Activated CD8-positive, alpha-beta memory T cell treated with anti-CD3 and anti-CD28 coated beads, Interleukin-2, amount 10 ng/mL, durations not matched to agents 7 days and 5 days (primary cell): ENCODE data around the gene ZNF609. TPM values are rescaled to one million over a fixed set of nuclear protein-coding genes. Genes with fewer than 3 reads are reported as not detected.
A peak's percentile ranks its signal among the peaks of the same experiment; 100 is the strongest.

Source experiments
- ATAC-seq: fragments of 150-1000 bp; cut with Tn5 transposase; one replicate; pipeline ENCODE4 v1.10.0; 2021; ENCODE audit warnings: moderate library complexity
- CTCF ChIA-PET: fragments of 350-600 bp; sonication (Branson Sonifier 250); formaldehyde crosslinking; loops from one replicate; lab custom pipeline; 2021; ENCODE audit warnings: antibody characterized with exemption; lab: Charles Lee
- DNase-seq: peaks from one replicate; pipeline ENCODE4 v3.0.0-alpha.2; 2020
- H3K27ac Mint-ChIP-seq: one replicate; pipeline ENCODE4 v1.8.0; 2021; ENCODE audit warnings: mild to moderate bottlenecking, mixed read lengths
- H3K27me3 Mint-ChIP-seq: one replicate; pipeline ENCODE4 v1.8.0; 2021; ENCODE audit warnings: mixed read lengths
- H3K36me3 Mint-ChIP-seq: one replicate; pipeline ENCODE4 v1.8.0; 2021; ENCODE audit warnings: mild to moderate bottlenecking, mixed read lengths
- H3K4me1 Mint-ChIP-seq: one replicate; pipeline ENCODE4 v1.8.0; 2021; ENCODE audit warnings: mixed read lengths
- H3K4me3 Mint-ChIP-seq: one replicate; pipeline ENCODE4 v1.8.0; 2021; ENCODE audit warnings: mild to moderate bottlenecking, moderate library complexity, mixed read lengths
- H3K9me3 Mint-ChIP-seq: one replicate; pipeline ENCODE4 v1.8.0; 2022; ENCODE audit warnings: low read depth, mixed read lengths
- total RNA-seq, 2 experiments: library from RNA; stranded (reverse); gene quantifications; one replicate each; pipeline ENCODE4 v1.2.3, GENCODE V29; 2021

Gene ZNF609, protein sequence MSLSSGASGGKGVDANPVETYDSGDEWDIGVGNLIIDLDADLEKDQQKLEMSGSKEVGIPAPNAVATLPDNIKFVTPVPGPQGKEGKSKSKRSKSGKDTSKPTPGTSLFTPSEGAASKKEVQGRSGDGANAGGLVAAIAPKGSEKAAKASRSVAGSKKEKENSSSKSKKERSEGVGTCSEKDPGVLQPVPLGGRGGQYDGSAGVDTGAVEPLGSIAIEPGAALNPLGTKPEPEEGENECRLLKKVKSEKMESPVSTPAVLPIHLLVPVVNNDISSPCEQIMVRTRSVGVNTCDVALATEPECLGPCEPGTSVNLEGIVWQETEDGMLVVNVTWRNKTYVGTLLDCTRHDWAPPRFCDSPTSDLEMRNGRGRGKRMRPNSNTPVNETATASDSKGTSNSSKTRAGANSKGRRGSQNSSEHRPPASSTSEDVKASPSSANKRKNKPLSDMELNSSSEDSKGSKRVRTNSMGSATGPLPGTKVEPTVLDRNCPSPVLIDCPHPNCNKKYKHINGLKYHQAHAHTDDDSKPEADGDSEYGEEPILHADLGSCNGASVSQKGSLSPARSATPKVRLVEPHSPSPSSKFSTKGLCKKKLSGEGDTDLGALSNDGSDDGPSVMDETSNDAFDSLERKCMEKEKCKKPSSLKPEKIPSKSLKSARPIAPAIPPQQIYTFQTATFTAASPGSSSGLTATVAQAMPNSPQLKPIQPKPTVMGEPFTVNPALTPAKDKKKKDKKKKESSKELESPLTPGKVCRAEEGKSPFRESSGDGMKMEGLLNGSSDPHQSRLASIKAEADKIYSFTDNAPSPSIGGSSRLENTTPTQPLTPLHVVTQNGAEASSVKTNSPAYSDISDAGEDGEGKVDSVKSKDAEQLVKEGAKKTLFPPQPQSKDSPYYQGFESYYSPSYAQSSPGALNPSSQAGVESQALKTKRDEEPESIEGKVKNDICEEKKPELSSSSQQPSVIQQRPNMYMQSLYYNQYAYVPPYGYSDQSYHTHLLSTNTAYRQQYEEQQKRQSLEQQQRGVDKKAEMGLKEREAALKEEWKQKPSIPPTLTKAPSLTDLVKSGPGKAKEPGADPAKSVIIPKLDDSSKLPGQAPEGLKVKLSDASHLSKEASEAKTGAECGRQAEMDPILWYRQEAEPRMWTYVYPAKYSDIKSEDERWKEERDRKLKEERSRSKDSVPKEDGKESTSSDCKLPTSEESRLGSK (N-terminal part only)
- total RNA-seq: 10 to 100 TPM; 36.8 to 47.5 TPM

DNA sequence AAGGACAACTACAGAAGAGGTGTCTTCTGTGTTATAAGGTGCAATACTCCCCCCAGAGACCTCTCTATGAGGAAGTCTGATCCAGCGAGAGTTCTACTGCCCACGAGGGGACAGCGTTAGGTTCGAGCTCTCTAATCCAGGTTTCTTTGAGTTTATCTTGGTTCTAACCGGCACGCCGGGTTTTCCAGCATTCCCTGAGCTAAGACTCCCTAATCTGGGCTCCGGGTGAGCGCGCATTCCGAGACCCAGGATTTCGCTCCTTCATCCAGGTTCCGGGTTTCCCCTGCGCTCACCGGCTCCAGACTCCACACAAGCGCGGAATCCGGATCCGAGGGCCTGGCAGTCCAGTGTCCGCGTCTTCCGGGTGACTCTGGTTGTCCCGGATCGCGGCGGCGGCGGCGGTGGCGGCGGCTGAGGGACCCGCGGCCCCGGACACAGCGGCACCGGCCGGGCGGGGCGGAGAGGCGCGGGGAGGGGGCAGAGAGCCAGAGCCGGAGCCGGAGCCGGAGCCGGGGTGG is at the start of gene ZNF609:
ZNF609 (plus strand) TSS at position 373 of the 518 bp plus-strand sequence. CDS start 38,842 bp downstream, outside the sequence.
- DNase-seq: peak; percentile 90
- ATAC-seq: peak; percentile 73
- Mint-ChIP-seq H3K27me3 (no peaks in the 10 kb centered on the region), H3K9me3 (no peaks in the 10 kb centered on the region), H3K4me1 (peaks cover 48% of the 10 kb centered on the region), H3K4me3 (peak within 1 kb of the TSS; percentile 83), H3K36me3 (peaks cover 6% of the 10 kb centered on the region), H3K27ac (peak within 1 kb of the TSS; percentile 92)
- CTCF ChIA-PET: interaction anchor here (0.9 to 1.4 kb wide), 5 partner anchors 29 to 193 kb away, joined by 3 to 6 read pairs (median 3); no protein-coding TSS in a partner anchor

GRCh38 chr15:64412216-64412615 is 48.2 kb upstream of the ZNF609 start:
- Mint-ChIP-seq H3K36me3 (peaks cover 41% of the 10 kb centered on the region), H3K27me3 (no peaks in the 10 kb centered on the region), H3K4me1 (no peaks in the 10 kb centered on the region), H3K9me3 (no peaks in the 10 kb centered on the region), H3K27ac (no peak overlapping the region), H3K4me3 (no peak overlapping the region)
- DNase-seq: no peak
- ATAC-seq: no peak
- CTCF ChIA-PET: interaction anchor here (1.0 kb wide), 1 partner anchor 241 kb away, joined by 3 read pairs; no protein-coding TSS in a partner anchor

DNA sequence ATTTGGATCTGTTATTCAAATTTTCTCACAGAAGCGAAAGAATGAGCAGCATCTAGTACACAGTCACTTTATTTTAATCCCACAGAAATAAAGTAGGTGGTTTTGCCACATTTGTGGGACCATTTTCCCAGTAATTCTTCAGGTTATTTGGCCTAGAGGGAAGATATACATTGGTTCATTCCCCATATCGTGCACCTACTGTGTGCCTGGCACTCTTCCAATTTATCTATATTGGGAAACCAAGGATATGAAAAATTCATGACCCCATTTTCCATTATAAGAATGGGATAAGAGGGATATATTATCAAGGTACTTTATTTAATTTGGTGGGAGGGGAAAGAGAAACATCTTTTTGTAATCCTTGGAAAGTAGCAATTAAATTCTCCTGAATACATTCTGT is 37.7 kb upstream of the ZNF609 start:
- CTCF ChIA-PET: interaction anchor here (1.0 kb wide), 1 partner anchor 305 kb away, joined by 3 read pairs; no protein-coding TSS in a partner anchor
- H3K27ac Mint-ChIP-seq: no peak overlapping the region
- no peak overlapping the region for H3K4me3 Mint-ChIP-seq
- DNase-seq: no peak
- H3K27me3 Mint-ChIP-seq: no peaks in the 10 kb centered on the region
- peaks cover 8% of the 10 kb centered on the region for H3K4me1 Mint-ChIP-seq
- H3K36me3 Mint-ChIP-seq: peaks cover 23% of the 10 kb centered on the region
- no peak for ATAC-seq
- H3K9me3 Mint-ChIP-seq: no peaks in the 10 kb centered on the region

- CTCF ChIA-PET: interaction anchor here (1.6 kb wide), 1 partner anchor 229 kb away, joined by 6 read pairs; no protein-coding TSS in a partner anchor
- H3K4me1 Mint-ChIP-seq: peaks cover 8% of the 10 kb centered on the region
- H3K36me3 Mint-ChIP-seq: peaks cover 21% of the 10 kb centered on the region
- no peaks in the 10 kb centered on the region for H3K9me3 Mint-ChIP-seq
- DNase-seq: no peak
- H3K4me3 Mint-ChIP-seq: no peak overlapping the region
- peak overlapping the region; percentile 5 for H3K27ac Mint-ChIP-seq
- no peaks in the 10 kb centered on the region for H3K27me3 Mint-ChIP-seq
- ATAC-seq: no peak
Observed at GRCh38 chr15:64423970-64424369, 36.4 kb upstream of the ZNF609 start.

- ATAC-seq (no peak), DNase-seq (no peak)
- no peak overlapping the region for H3K4me3 Mint-ChIP-seq
- no peaks in the 10 kb centered on the region for H3K9me3 Mint-ChIP-seq
- CTCF ChIA-PET: interaction anchor here (1.0 to 3.3 kb wide), 3 partner anchors 39 to 303 kb away, joined by 3 to 34 read pairs (median 5); no protein-coding TSS in a partner anchor
- no peaks in the 10 kb centered on the region for H3K27me3 Mint-ChIP-seq
- peaks cover 23% of the 10 kb centered on the region for H3K36me3 Mint-ChIP-seq
- H3K4me1 Mint-ChIP-seq: peaks cover 19% of the 10 kb centered on the region
- H3K27ac Mint-ChIP-seq: no peak overlapping the region
Observed at GRCh38 chr15:64425221-64425620, 35.2 kb upstream of the ZNF609 start.

DNA sequence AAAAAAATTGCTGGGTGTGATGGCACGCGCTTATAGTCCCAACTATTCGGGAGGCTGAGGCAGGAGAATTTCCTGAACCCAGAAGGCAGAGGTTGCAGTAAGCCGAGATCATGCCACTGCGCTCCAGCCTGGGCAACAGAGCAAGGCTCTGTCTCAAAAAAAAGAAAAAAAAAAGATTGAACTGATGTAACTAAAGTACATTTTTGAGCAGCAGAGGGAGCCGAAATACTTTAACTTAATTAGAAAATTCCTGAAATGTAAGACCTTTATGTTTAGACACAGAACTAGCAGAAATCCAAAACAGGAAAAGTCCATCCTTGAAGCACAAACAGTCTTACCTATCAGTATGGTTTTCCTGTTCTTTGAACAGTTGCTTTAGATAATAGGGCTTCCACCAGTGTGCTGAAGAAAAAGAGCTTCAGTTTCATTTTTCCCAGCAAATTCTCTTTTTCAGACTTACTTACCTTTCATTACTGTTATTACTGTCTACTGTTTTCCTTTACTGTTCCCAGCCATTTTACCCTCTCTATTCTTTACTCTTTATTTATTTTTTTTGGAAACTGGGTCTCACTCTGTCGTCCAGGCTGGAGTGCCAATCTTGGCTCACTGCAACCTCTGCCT is 33.4 kb upstream of the ZNF609 start:
- DNase-seq (no peak), ATAC-seq (no peak)
- Mint-ChIP-seq H3K36me3 (peaks cover 28% of the 10 kb centered on the region), H3K9me3 (no peaks in the 10 kb centered on the region), H3K27me3 (no peaks in the 10 kb centered on the region), H3K27ac (peak overlapping the region; percentile 69), H3K4me1 (peaks cover 29% of the 10 kb centered on the region), H3K4me3 (no peak overlapping the region)
- CTCF ChIA-PET: interaction anchor here (0.6 to 3.3 kb wide), 21 partner anchors 11 to 301 kb away, joined by 3 to 34 read pairs (median 3); partner anchors contain the start of genes TRIP4 and ZNF609

DNA sequence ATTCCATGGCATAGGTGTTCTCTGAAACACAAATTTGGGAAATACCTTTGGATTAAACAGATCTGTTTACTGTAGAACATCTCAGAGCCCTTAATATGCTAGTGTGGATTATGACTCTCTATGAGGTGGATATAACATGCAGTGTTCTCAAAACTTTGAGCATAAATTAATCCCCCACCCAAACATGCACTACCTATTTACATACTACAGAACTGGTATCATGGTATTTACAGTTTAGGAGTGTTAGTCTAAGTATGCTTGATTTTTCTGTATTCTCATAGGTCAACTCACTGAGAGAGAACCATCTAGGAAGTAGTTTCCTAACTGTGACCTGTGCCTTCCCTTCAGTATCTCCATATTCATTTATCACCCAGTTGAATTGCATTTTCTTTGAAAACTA is 30.9 kb upstream of the ZNF609 start:
- peak overlapping the region; percentile 89 for H3K27ac Mint-ChIP-seq
- peaks cover 28% of the 10 kb centered on the region for H3K36me3 Mint-ChIP-seq
- no peaks in the 10 kb centered on the region for H3K27me3 Mint-ChIP-seq
- H3K4me3 Mint-ChIP-seq: peak overlapping the region; percentile 26
- CTCF ChIA-PET: no interaction called here
- H3K9me3 Mint-ChIP-seq: no peaks in the 10 kb centered on the region
- DNase-seq (no peak), ATAC-seq (peak; percentile 20)
- H3K4me1 Mint-ChIP-seq: peaks cover 29% of the 10 kb centered on the region

DNA sequence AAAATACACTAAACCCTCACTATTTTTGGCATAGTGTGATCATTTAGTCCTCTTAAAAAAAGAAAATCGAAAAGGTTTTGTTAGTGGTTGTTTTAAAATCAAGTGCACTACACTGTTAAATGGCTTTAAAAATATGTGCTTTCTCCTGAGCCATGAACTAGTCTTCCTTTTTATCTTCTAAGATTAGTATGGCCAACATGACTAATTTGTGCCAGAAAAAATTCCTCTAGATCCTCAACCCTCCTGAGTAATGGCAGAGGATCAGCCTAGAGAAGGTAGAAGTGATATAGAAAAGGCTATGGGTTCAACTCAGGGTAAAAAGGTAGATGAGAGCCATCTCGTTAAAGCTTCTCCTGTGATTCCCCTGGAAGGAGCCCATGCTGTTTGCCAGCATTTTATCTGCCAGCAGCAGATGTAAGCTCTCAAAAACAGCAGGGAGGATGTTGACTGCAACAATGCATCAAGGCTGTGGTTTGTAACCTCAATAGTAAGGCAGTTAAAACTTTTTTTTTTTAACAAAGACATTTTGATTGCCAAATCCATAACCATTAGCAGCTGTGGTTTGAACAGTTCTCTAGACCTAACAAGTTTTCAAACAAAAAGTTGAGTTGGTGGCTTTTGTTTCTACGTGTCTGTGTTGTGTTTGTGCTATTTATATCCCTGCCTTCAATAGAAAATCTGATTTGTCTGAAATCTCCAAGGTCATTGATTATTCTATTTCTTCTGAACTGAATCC is 30.2 kb upstream of the ZNF609 start:
- Mint-ChIP-seq H3K4me1 (peaks cover 29% of the 10 kb centered on the region), H3K27ac (peak overlapping the region; percentile 89), H3K4me3 (peak overlapping the region; percentile 63), H3K27me3 (no peaks in the 10 kb centered on the region), H3K9me3 (no peaks in the 10 kb centered on the region), H3K36me3 (peaks cover 25% of the 10 kb centered on the region)
- DNase-seq: peak; percentile 72
- peak; percentile 83 for ATAC-seq
- CTCF ChIA-PET: interaction anchor here (0.8 to 2.1 kb wide), 7 partner anchors 14 to 298 kb away, joined by 3 to 11 read pairs (median 3); no protein-coding TSS in a partner anchor

GRCh38 chr15:64437982-64438381 is 22.4 kb upstream of the ZNF609 start:
- no peak overlapping the region for H3K27ac Mint-ChIP-seq
- H3K9me3 Mint-ChIP-seq: no peaks in the 10 kb centered on the region
- DNase-seq (no peak), ATAC-seq (no peak)
- no peaks in the 10 kb centered on the region for H3K27me3 Mint-ChIP-seq
- peaks cover 18% of the 10 kb centered on the region for H3K36me3 Mint-ChIP-seq
- H3K4me3 Mint-ChIP-seq: no peak overlapping the region
- CTCF ChIA-PET: interaction anchor here (0.7 to 1.1 kb wide), 3 partner anchors 11 to 227 kb away, joined by 3 to 5 read pairs (median 4); no protein-coding TSS in a partner anchor
- peaks cover 26% of the 10 kb centered on the region for H3K4me1 Mint-ChIP-seq

- Mint-ChIP-seq H3K9me3 (no peaks in the 10 kb centered on the region), H3K27me3 (no peaks in the 10 kb centered on the region), H3K27ac (no peak overlapping the region), H3K36me3 (peaks cover 15% of the 10 kb centered on the region), H3K4me1 (peaks cover 34% of the 10 kb centered on the region), H3K4me3 (no peak overlapping the region)
- DNase-seq (no peak), ATAC-seq (no peak)
- CTCF ChIA-PET: interaction anchor here (0.6 to 1.1 kb wide), 3 partner anchors 12 to 175 kb away, joined by 4 to 5 read pairs (median 4); no protein-coding TSS in a partner anchor
Observed at GRCh38 chr15:64438653-64439447, 21.5 kb upstream of the ZNF609 start.

- H3K27ac Mint-ChIP-seq: no peak overlapping the region
- peaks cover 19% of the 10 kb centered on the region for H3K36me3 Mint-ChIP-seq
- DNase-seq: no peak
- H3K27me3 Mint-ChIP-seq: no peaks in the 10 kb centered on the region
- CTCF ChIA-PET: no interaction called here
- peaks cover 51% of the 10 kb centered on the region for H3K4me1 Mint-ChIP-seq
- ATAC-seq: no peak
- no peak overlapping the region for H3K4me3 Mint-ChIP-seq
- no peaks in the 10 kb centered on the region for H3K9me3 Mint-ChIP-seq
Observed at GRCh38 chr15:64441852-64442251, 18.5 kb upstream of the ZNF609 start.
